ENCODE data around the gene C19orf12. TPM values are rescaled to one million over a fixed set of nuclear protein-coding genes. Genes with fewer than 3 reads are reported as not detected.

C19orf12 gene
- total RNA-seq, 1 experiment from 2014 or later: 17.5 TPM

DNA sequence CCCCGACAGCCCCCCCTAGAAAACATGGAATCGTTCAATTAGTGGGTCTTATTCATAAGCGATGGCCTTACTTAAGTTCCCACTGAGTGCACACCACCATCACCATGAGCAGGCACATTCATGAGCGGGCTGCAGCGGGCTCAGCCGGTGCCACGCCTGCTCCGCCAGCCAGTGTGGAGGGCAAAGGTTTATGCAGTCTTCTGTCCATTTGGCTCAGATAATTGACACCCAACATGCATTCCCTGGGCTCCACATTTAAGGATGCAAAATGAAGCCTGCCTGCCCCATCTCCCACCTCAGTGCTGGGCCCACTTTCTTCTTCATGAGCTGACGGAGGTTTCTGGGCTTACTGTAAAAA, 12.1 kb downstream of the C19orf12 start:
- TF ChIP-seq CTCF (conservative IDR thresholded peaks at IDR 0.05): no peak
- H4K8ac ChIP-seq (replicated peaks; ENCODE audit: insufficient read length, low read depth, low read length): no peak overlapping the region
- no peak overlapping the region for H4K5ac ChIP-seq (ENCODE audit: insufficient read length, low read depth, low read length)
- no CpG with 5 or more reads among the region's 9 CpGs for WGBS (ENCODE audit: extremely low coverage, insufficient read length, low lambda C conversion rate)
- H3K4ac ChIP-seq (ENCODE audit: low read depth, low read length): no peak overlapping the region
- H3K4me1 Mint-ChIP-seq: no peaks in the 10 kb centered on the region
- H3K4me2 ChIP-seq (ENCODE audit: insufficient read depth, insufficient read length, low read length): no peak overlapping the region
- H3K27me3 ChIP-seq (ENCODE audit: insufficient read depth, low read length): no peaks in the 10 kb centered on the region
- no peak overlapping the region for H2BK15ac ChIP-seq (ENCODE audit: low read depth, low read length)
- H4K91ac ChIP-seq (ENCODE audit: insufficient read length, low read depth, low read length): no peak overlapping the region
- H2BK5ac ChIP-seq (ENCODE audit: insufficient read length, low read length): no peak overlapping the region
- no peaks in the 10 kb centered on the region for H4K20me1 ChIP-seq (ENCODE audit: control insufficient read depth, insufficient read depth, insufficient read length)
- H2BK120ac ChIP-seq (ENCODE audit: low read depth, low read length, poor library complexity, severe bottlenecking): no peak overlapping the region
- no peak overlapping the region; the same call in 1 of the 2 replicates for H3K14ac ChIP-seq (ENCODE audit: insufficient read depth, low read length)
- no peaks in the 10 kb centered on the region for H3K79me2 ChIP-seq (ENCODE audit: insufficient read depth, low read length)
- H3K9ac ChIP-seq (ENCODE audit: extremely low read depth, insufficient read length, low read length): no peak overlapping the region
- H3K9me3 Mint-ChIP-seq: no peaks in the 10 kb centered on the region
- DNase-seq: no peak
- no peak overlapping the region for H3K18ac ChIP-seq (ENCODE audit: insufficient read length, low read depth, low read length)
- H3K27ac Mint-ChIP-seq: no peak overlapping the region
- no peaks in the 10 kb centered on the region for H3K79me1 ChIP-seq (ENCODE audit: insufficient read depth, low read depth, low read length, poor library complexity, severe bottlenecking)
- H3K23me2 ChIP-seq (ENCODE audit: insufficient read length, low read depth, low read length, poor library complexity, severe bottlenecking): no peaks in the 10 kb centered on the region
- no peak overlapping the region for H3K27ac ChIP-seq (ENCODE audit: insufficient read length, low read depth, low read length)
- no peak overlapping the region for H2AFZ ChIP-seq (ENCODE audit: low read length)
- H2BK20ac ChIP-seq (ENCODE audit: low read depth, low read length, poor library complexity, severe bottlenecking): no peak overlapping the region
- no peak overlapping the region for H3T11ph ChIP-seq (ENCODE audit: low read length)
- H2BK12ac ChIP-seq (ENCODE audit: insufficient read length, low read depth, low read length): no peak overlapping the region
- no peak overlapping the region for H3K23ac ChIP-seq (ENCODE audit: insufficient read length, low read depth, low read length)
- H2AK5ac ChIP-seq (ENCODE audit: insufficient read length, low read length): no peak overlapping the region
- H3K56ac ChIP-seq (ENCODE audit: insufficient read length, low read depth, low read length): no peak overlapping the region
- peaks cover 0 to 2% (median 0%) of the 10 kb centered on the region in 3 experiments; a peak in 2 of 7 replicates for H3K36me3 Mint-ChIP-seq (ENCODE audit: insufficient read depth in 1 of 3, low read depth in 3 of 3)
- no peak overlapping the region for H3K4me3 Mint-ChIP-seq
- H3K9me3 ChIP-seq (ENCODE audit: control insufficient read depth, low read depth, low read length): no peaks in the 10 kb centered on the region
- H3K4me1 ChIP-seq (ENCODE audit: insufficient read depth, low read length): no peaks in the 10 kb centered on the region
- H3K27me3 Mint-ChIP-seq (ENCODE audit: low read depth): no peaks in the 10 kb centered on the region
